Epithelial cell of esophagus (primary cell): Measurements from ENCODE around the gene IER3.

Experiments used
- DNase-seq: peaks from one replicate; pipeline ENCODE4 v3.0.0; 2010; ENCODE audit warnings: low read depth
- H3K4me3 ChIP-seq: 2 replicates; pipeline ENCODE4 v1.5.1; 2011; ENCODE audit warnings: mild to moderate bottlenecking, low read length, control low read depth
- CTCF ChIP-seq: IDR thresholded peaks from 2 replicates; pipeline ENCODE4 v1.5.1; 2011; ENCODE audit warnings: low read depth, mild to moderate bottlenecking, low read length, control low read depth, inconsistent platforms; ENCODE audit not compliant: insufficient read depth; ENCODE audit errors: missing control alignments

Gene IER3

GRCh38 chr6:30776390-30777154 lies 32.2 kb upstream of the IER3 start:
- no peak for TF ChIP-seq CTCF
- DNase-seq: no peak
- no peak overlapping the region for H3K4me3 ChIP-seq

- TF ChIP-seq CTCF: no peak
- DNase-seq: peak; percentile 91
- no peak overlapping the region for H3K4me3 ChIP-seq
Observed at GRCh38 chr6:30775104-30775503, 30.8 kb upstream of the IER3 start.

- no peak overlapping the region for H3K4me3 ChIP-seq
- DNase-seq: no peak
- no peak for TF ChIP-seq CTCF
Observed at GRCh38 chr6:30774701-30775100, 30.4 kb upstream of the IER3 start.

GRCh38 chr6:30770592-30770991 lies 26.2 kb upstream of the IER3 start:
- no peak for DNase-seq
- H3K4me3 ChIP-seq: no peak overlapping the region
- no peak for TF ChIP-seq CTCF

- H3K4me3 ChIP-seq: no peak overlapping the region
Observed at GRCh38 chr6:30769853-30770524, 25.6 kb upstream of the IER3 start.

GRCh38 chr6:30769088-30769852 lies 24.9 kb upstream of the IER3 start:
- DNase-seq: peak; percentile 97
- H3K4me3 ChIP-seq: no peak overlapping the region
- no peak for TF ChIP-seq CTCF

More at GRCh38 chr6:30769853-30770524, 25.6 kb upstream of the IER3 start:
- TF ChIP-seq CTCF: no peak
- DNase-seq: peak; percentile 38
